DOHH2 (cell line): ENCODE results near the gene PHKG1.

Source experiments
- CTCF ChIP-seq: fragments of 200-600 bp; sonication (generic); IDR thresholded peaks from one replicate; pipeline ENCODE4 v1.5.1; 2014; ENCODE audit warnings: antibody characterized with exemption, mild to moderate bottlenecking, low read depth, low read length; ENCODE audit not compliant: poor library complexity, severe bottlenecking
- EZH2phosphoT487 ChIP-seq: fragments of 200-600 bp; sonication (generic); IDR thresholded peaks from 2 replicates; pipeline ENCODE4 v1.6.1; 2017; ENCODE audit warnings: borderline replicate concordance, mild to moderate bottlenecking, antibody characterized with exemption, low read length, moderate library complexity, mixed read lengths

GRCh38 chr7:56097700-56098099 is 4.9 kb upstream of the PHKG1 start:
- no peak for TF ChIP-seq CTCF
- TF ChIP-seq EZH2phosphoT487: no peak
